Measurements from ENCODE around the gene RALGAPA2.

Gene RALGAPA2

DNA sequence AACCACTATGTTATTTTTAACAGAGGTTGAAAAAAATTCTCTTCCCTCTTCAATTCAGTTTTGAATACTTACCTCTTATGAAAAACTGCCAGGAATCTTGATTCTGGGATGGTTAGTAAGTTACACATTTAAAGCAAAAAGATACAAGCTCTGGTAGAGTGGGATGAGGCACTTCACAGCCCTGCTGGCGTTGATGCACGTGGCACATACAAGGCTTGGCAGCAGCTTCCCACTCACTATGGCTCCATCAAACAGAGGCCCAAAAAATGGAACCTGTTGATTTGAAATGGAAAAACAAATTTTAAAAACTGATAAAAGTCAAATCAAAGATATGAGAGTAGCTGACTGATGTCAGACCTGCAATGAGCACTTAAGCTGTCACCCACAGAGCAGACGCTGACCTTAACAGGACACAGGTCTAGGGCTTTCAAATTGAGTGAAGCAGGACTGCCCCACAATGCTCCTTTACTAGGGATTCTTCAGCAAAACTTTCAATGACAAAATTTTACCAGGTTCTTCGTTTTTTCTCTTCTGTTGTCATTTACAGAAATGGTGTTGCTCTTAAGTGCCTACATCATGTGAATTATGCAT, 239.7 kb downstream of the RALGAPA2 start:
- Histone ChIP-seq H3K27me3 (ENCODE audit: insufficient read depth, poor library complexity, severe bottlenecking) (no peaks in the 10 kb centered on the region), H3K27ac (replicated peaks) (no peak overlapping the region), H3K4me3 (replicated peaks; ENCODE audit: insufficient read depth, low read length) (no peak overlapping the region)
- TF ChIP-seq GABPA (IDR thresholded peaks at IDR 0.05; ENCODE audit: low read depth) (no peak), SPI1 (IDR thresholded peaks at IDR 0.05; ENCODE audit: borderline replicate concordance, low read depth) (no peak), POLR2AphosphoS5 (IDR thresholded peaks at IDR 0.05; ENCODE audit: low read depth) (no peak)
- TF ChIP-seq, protein P1, sequence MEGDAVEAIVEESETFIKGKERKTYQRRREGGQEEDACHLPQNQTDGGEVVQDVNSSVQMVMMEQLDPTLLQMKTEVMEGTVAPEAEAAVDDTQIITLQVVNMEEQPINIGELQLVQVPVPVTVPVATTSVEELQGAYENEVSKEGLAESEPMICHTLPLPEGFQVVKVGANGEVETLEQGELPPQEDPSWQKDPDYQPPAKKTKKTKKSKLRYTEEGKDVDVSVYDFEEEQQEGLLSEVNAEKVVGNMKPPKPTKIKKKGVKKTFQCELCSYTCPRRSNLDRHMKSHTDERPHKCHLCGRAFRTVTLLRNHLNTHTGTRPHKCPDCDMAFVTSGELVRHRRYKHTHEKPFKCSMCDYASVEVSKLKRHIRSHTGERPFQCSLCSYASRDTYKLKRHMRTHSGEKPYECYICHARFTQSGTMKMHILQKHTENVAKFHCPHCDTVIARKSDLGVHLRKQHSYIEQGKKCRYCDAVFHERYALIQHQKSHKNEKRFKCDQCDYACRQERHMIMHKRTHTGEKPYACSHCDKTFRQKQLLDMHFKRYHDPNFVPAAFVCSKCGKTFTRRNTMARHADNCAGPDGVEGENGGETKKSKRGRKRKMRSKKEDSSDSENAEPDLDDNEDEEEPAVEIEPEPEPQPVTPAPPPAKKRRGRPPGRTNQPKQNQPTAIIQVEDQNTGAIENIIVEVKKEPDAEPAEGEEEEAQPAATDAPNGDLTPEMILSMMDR (IDR thresholded peaks at IDR 0.05; ENCODE audit: insufficient read depth, low read length): no peak
- TF ChIP-seq, protein P2, sequence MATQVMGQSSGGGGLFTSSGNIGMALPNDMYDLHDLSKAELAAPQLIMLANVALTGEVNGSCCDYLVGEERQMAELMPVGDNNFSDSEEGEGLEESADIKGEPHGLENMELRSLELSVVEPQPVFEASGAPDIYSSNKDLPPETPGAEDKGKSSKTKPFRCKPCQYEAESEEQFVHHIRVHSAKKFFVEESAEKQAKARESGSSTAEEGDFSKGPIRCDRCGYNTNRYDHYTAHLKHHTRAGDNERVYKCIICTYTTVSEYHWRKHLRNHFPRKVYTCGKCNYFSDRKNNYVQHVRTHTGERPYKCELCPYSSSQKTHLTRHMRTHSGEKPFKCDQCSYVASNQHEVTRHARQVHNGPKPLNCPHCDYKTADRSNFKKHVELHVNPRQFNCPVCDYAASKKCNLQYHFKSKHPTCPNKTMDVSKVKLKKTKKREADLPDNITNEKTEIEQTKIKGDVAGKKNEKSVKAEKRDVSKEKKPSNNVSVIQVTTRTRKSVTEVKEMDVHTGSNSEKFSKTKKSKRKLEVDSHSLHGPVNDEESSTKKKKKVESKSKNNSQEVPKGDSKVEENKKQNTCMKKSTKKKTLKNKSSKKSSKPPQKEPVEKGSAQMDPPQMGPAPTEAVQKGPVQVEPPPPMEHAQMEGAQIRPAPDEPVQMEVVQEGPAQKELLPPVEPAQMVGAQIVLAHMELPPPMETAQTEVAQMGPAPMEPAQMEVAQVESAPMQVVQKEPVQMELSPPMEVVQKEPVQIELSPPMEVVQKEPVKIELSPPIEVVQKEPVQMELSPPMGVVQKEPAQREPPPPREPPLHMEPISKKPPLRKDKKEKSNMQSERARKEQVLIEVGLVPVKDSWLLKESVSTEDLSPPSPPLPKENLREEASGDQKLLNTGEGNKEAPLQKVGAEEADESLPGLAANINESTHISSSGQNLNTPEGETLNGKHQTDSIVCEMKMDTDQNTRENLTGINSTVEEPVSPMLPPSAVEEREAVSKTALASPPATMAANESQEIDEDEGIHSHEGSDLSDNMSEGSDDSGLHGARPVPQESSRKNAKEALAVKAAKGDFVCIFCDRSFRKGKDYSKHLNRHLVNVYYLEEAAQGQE (IDR thresholded peaks at IDR 0.05; ENCODE audit: insufficient replicate concordance, low read depth): no peak
- DNase-seq (ENCODE audit: low read depth in 1 of 2, low spot score in 1 of 2): no peak

DNA sequence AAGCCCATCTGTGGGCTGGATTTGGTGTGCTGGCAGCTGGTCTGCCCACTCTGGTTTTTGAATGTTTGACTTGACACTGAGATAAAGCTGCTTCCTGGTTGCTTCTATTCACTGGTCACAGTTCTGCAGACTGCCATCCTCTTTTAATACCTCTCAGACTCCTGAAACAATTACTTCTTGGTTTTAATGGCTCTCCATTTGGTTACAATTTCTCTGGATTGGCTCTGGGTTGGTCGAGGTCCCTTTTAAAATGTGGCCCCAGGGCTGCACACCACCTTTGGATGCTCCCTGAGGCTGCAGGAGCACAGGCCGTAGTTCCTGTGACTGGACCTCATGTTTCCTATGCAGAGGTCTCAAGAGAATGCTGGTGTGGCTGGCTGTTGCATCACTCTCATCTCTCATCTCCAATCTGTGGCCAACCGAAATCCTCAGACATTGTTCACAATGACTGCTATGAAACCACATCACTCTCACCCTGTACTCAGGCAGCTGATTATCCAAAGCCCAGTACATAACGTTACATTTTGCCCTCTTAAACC, 246.0 kb downstream of the RALGAPA2 start:
- no peaks in the 10 kb centered on the region for H3K27me3 ChIP-seq (ENCODE audit: insufficient read depth, poor library complexity, severe bottlenecking)
- DNase-seq (ENCODE audit: low read depth in 1 of 2, low spot score in 1 of 2): peak in 1 of 2 experiments; percentile 12
- H3K4me3 ChIP-seq (replicated peaks; ENCODE audit: insufficient read depth, low read length): no peak overlapping the region
- H3K27ac ChIP-seq (replicated peaks): no peak overlapping the region
- TF ChIP-seq, protein P1 (IDR thresholded peaks at IDR 0.05; ENCODE audit: insufficient read depth, low read length): no peak

DNA sequence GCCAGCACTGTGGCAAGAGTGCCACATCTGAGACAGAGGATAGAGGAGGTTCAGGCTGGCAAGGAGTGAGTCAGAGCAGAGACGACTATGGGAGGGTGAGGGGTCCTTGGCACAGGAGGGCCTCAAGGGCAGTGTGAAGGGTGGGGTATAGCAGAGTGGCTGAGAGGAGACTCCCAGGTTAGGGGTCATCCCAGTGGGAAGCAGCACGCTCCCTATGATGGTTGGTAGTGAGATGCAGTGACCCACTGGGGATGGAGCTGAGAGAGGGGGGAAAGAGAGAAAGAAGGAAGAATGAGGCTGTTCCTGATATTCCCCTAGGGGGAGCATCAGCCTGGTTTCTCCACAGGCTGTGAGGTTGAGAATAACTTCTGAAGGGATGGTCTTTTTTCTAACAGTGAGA, 247.2 kb downstream of the RALGAPA2 start:
- TF ChIP-seq GABPA (IDR thresholded peaks at IDR 0.05; ENCODE audit: low read depth): no peak
- H3K4me3 ChIP-seq (replicated peaks; ENCODE audit: insufficient read depth, low read length): no peak overlapping the region
- DNase-seq (ENCODE audit: low read depth in 1 of 2, low spot score in 1 of 2): no peak
- no peak overlapping the region for H3K27ac ChIP-seq (replicated peaks)
- H3K27me3 ChIP-seq (ENCODE audit: insufficient read depth, poor library complexity, severe bottlenecking): no peaks in the 10 kb centered on the region

DNA sequence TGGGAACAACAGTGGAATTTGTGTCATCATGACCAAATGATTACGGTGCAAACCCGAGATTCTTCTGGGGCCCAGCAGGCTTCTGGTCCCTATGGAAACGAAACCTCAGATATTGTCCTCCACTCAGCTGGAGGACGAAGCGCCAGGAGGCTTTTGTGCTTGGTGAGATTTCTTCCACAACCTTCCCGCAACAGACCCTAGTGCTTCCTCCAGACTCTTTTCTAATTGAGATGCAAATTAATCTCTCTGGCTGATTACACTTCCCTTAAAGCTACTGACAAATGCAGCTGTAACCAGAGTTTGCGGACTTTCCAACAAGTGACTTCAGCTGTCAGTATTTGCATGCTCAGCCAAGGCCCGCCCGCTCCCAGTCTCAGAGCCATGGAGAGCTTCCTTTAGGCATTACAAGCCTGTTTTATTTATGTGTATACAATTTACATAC, 248.5 kb downstream of the RALGAPA2 start:
- TF ChIP-seq SPI1 (IDR thresholded peaks at IDR 0.05; ENCODE audit: borderline replicate concordance, low read depth) (no peak), POLR2AphosphoS5 (IDR thresholded peaks at IDR 0.05; ENCODE audit: low read depth) (no peak), GABPA (IDR thresholded peaks at IDR 0.05; ENCODE audit: low read depth) (no peak)
- TF ChIP-seq, protein P1 (IDR thresholded peaks at IDR 0.05; ENCODE audit: insufficient read depth, low read length): no peak
- TF ChIP-seq, protein P2 (IDR thresholded peaks at IDR 0.05; ENCODE audit: insufficient replicate concordance, low read depth): no peak
- Histone ChIP-seq H3K4me3 (replicated peaks; ENCODE audit: insufficient read depth, low read length) (no peak overlapping the region), H3K27ac (replicated peaks) (no peak overlapping the region), H3K27me3 (ENCODE audit: insufficient read depth, poor library complexity, severe bottlenecking) (no peaks in the 10 kb centered on the region)
- DNase-seq (ENCODE audit: low read depth in 1 of 2, low spot score in 1 of 2): no peak

All from HL-60 (cell line).